Endothelial cell of umbilical vein (primary cell): ENCODE measurements around the gene PAQR4. TPM values are rescaled to one million over a fixed set of nuclear protein-coding genes. Genes with fewer than 3 reads are reported as not detected.

Experiments
- BruUV-seq: library from RNA; stranded (reverse); fragments of 400-500 nt; replicated peaks from 2 replicates; lab custom pipeline; 2021; lab: Mats Ljungman, UMichigan
- CTCF ChIA-PET: fragments of 300-600, 350-600 bp; sonication (Branson Sonifier 250); formaldehyde crosslinking; loops from one replicate; lab custom pipeline; 2021; ENCODE audit warnings: antibody characterized with exemption, inconsistent platforms; lab: Charles Lee
- POLR2A ChIA-PET: fragments of 300-600, 350-600 bp; sonication (Branson Sonifier 250); formaldehyde crosslinking; loops from one replicate; lab custom pipeline; 2021; ENCODE audit warnings: antibody characterized with exemption, inconsistent platforms; lab: Charles Lee
- DNase-seq: peaks from one replicate; pipeline ENCODE4 v3.0.0-alpha.2; 2011; ENCODE audit warnings: low read depth, low spot score
- FAIRE-seq: peaks from 2 replicates; lab custom pipeline; 2011; peaks lifted over from hg19 to GRCh38; lab: Jason Lieb, UNC
- H2AFZ ChIP-seq: 2 replicates; pipeline ENCODE4 v1.6.0; 2012; ENCODE audit warnings: low read depth, low read length, control low read depth, inconsistent platforms
- H3K27ac ChIP-seq: 2 replicates; pipeline ENCODE4 v1.5.1; 2011; ENCODE audit warnings: low read depth, mild to moderate bottlenecking, control low read depth, low read length, moderate library complexity; ENCODE audit not compliant: insufficient read depth
- H3K27me3 ChIP-seq, 2 experiments: 2 replicates each; pipeline versions ENCODE4 v1.6.0 to v1.6.1; 2011; ENCODE audit warnings: low read length in 2 of 2, mixed read lengths in 1 of 2; ENCODE audit not compliant: control insufficient read depth in 2 of 2, insufficient read depth in 2 of 2
- H3K36me3 ChIP-seq, 2 experiments: 2 replicates in 1 of 2; 3 replicates in 1 of 2; pipeline ENCODE4 v1.5.1; 2011; ENCODE audit warnings: low read length in 2 of 2, mild to moderate bottlenecking in 1 of 2, moderate library complexity in 1 of 2; ENCODE audit not compliant: control insufficient read depth in 2 of 2, insufficient read depth in 2 of 2; ENCODE audit errors: extremely low read depth in 1 of 2
- H3K4me1 ChIP-seq: 3 replicates; pipeline ENCODE4 v1.5.1; 2011; ENCODE audit warnings: mild to moderate bottlenecking, low read length; ENCODE audit not compliant: control insufficient read depth, insufficient read depth; ENCODE audit errors: extremely low read depth
- H3K4me2 ChIP-seq: 2 replicates; pipeline ENCODE4 v1.6.1; 2011; ENCODE audit warnings: low read length, control low read depth, mixed read lengths; ENCODE audit not compliant: insufficient read depth
- H3K4me3 ChIP-seq, 3 experiments: fragments of 200-600 bp in 1 of 3; sonication (generic), shearing (Covaris generic) in 1 of 3; replicated peaks in 1 of 3; 2 replicates each; pipeline ENCODE4 v1.5.1; 2011 to 2016; ENCODE audit warnings: control low read depth in 3 of 3, low read length in 3 of 3, mild to moderate bottlenecking in 2 of 3, inconsistent platforms in 1 of 3, low read depth in 1 of 3, moderate library complexity in 1 of 3; ENCODE audit not compliant: insufficient read depth in 1 of 3
- H3K79me2 ChIP-seq: 2 replicates; pipeline ENCODE4 v1.6.0; 2012; ENCODE audit warnings: low read length, inconsistent platforms; ENCODE audit not compliant: control insufficient read depth, insufficient read depth
- H3K9ac ChIP-seq: replicated peaks from 2 replicates; pipeline ENCODE3; 2011; ENCODE audit warnings: low read length, control low read depth; ENCODE audit not compliant: insufficient read depth; ENCODE audit errors: extremely low read depth
- H3K9me1 ChIP-seq: replicated peaks from 3 replicates; pipeline ENCODE4 v1.6.0; 2011; ENCODE audit warnings: mild to moderate bottlenecking, low read length; ENCODE audit not compliant: control insufficient read depth, insufficient read depth; ENCODE audit errors: extremely low read depth
- H3K9me3 ChIP-seq: replicated peaks from 2 replicates; pipeline ENCODE4 v1.5.1; 2012; ENCODE audit warnings: low read length, inconsistent platforms; ENCODE audit not compliant: control insufficient read depth, insufficient read depth
- H4K20me1 ChIP-seq: replicated peaks from 2 replicates; pipeline ENCODE3; 2011; ENCODE audit warnings: mild to moderate bottlenecking, low read length; ENCODE audit not compliant: control insufficient read depth, insufficient read depth; ENCODE audit errors: extremely low read depth
- CTCF ChIP-seq, 2 donors: IDR thresholded peaks; 1 replicate in 1 of 2; 2 replicates in 1 of 2; pipeline ENCODE4 v1.5.1; 2011; ENCODE audit warnings: low read length in 2 of 2, mild to moderate bottlenecking in 2 of 2, moderate library complexity in 2 of 2, control low read depth in 1 of 2, inconsistent platforms in 1 of 2, low read depth in 1 of 2; ENCODE audit not compliant: insufficient read depth in 1 of 2; ENCODE audit errors: extremely low read depth in 1 of 2
- EZH2 ChIP-seq: IDR thresholded peaks from 2 replicates; pipeline ENCODE4 v1.6.1; 2012; ENCODE audit warnings: borderline replicate concordance, low read depth, mild to moderate bottlenecking, moderate library complexity, low read length, inconsistent platforms; ENCODE audit not compliant: severe bottlenecking
- FOS ChIP-seq: IDR thresholded peaks from 2 replicates; pipeline ENCODE4 v1.6.1; 2011; ENCODE audit warnings: mild to moderate bottlenecking, low read length, moderate library complexity, borderline replicate concordance; ENCODE audit not compliant: insufficient read depth
- GATA2 ChIP-seq: IDR thresholded peaks from 2 replicates; pipeline ENCODE4 v1.7.0; 2011; ENCODE audit warnings: low read depth, mild to moderate bottlenecking, moderate library complexity, mixed read lengths, low read length; ENCODE audit not compliant: insufficient read length, insufficient read depth
- JUN ChIP-seq: IDR thresholded peaks from 2 replicates; pipeline ENCODE4 v1.6.1; 2011; ENCODE audit warnings: borderline replicate concordance, low read depth; ENCODE audit not compliant: insufficient read length, insufficient read depth
- MYC ChIP-seq: IDR thresholded peaks from one replicate; pipeline ENCODE4 v1.6.1; 2011; ENCODE audit warnings: mild to moderate bottlenecking, low read depth, low read length
- dilution Hi-C: fragments of 300-500 bp; cut with MboI; formaldehyde crosslinking; loops from one replicate; pipeline ENCODE4 v1.15.0; 2019; ENCODE audit warnings: low sequenced_read_pairs; ENCODE audit not compliant: extremely low pct_ligation_motif_present
- intact Hi-C: fragments of 100-400 bp; cut with micrococcal nuclease; formaldehyde crosslinking; loops from one replicate; pipeline ENCODE4 v1.10.0; 2022
- polyA plus RNA-seq, 4 experiments: library from polyadenylated mRNA; depleted of rRNA in 3 of 4; stranded (reverse) in 3 of 4; unstranded in 1 of 4; fragments of >200 nt; gene quantifications; 2 replicates each; pipeline versions ENCODE4 v1.2.1 to v1.2.3, GENCODE V29; 2011 to 2012; ENCODE audit warnings: missing spikeins in 1 of 4
- total RNA-seq: library from RNA; stranded (reverse); gene quantifications from 2 replicates; pipeline ENCODE4 v1.2.3, GENCODE V29; 2021

Gene PAQR4
- total and polyA plus RNA-seq, 2 donors (not counting 3 experiments of a cell fraction or from before 2014, with no cell fraction given), result 23.8 to 31.2 TPM

GRCh38 chr16:2937170-2937569 lies 32.0 kb upstream of the PAQR4 start:
- Histone ChIP-seq H3K27me3 (no peaks in the 10 kb centered on the region), H3K36me3 (peaks cover 10 to 40% of the 10 kb centered on the region in 2 experiments), H2AFZ (no peak overlapping the region), H3K9me1 (no peaks in the 10 kb centered on the region), H3K4me3 (no peak overlapping the region), H3K27ac (no peak overlapping the region), H3K4me1 (no peaks in the 10 kb centered on the region), H3K4me2 (no peak overlapping the region), H3K79me2 (no peaks in the 10 kb centered on the region), H4K20me1 (no peaks in the 10 kb centered on the region), H3K9ac (no peak overlapping the region), H3K9me3 (no peaks in the 10 kb centered on the region)
- ChIA-PET CTCF (no interaction called here), POLR2A (no interaction called here)
- BruUV-seq, result no TSS peak
- dilution Hi-C loops, result no loop called here
- TF ChIP-seq JUN, result no peak
- TF ChIP-seq EZH2, result no peak
- TF ChIP-seq CTCF (IDR thresholded peaks at IDR 0.05; ENCODE audit: extremely low read depth in 1 of 2, insufficient read depth in 1 of 2, low read depth in 1 of 2, low read length in 2 of 2), result no peak
- TF ChIP-seq MYC, result no peak
- TF ChIP-seq GATA2, result no peak
- TF ChIP-seq FOS, result no peak
- intact Hi-C loops, result no loop called here
- FAIRE-seq, result no peak
- DNase-seq, result no peak
